Trophoblast cell (in vitro differentiated cells and primary cell): ENCODE results near the gene CENPK.

ENCODE experiments used
- DNase-seq, 2 donors: peaks; one replicate each; pipeline ENCODE4 v3.0.0-alpha.2; 2016
- H2AFZ ChIP-seq: 2 replicates; pipeline ENCODE4 v1.6.1; 2013; ENCODE audit warnings: low read length, moderate library complexity, mild to moderate bottlenecking; ENCODE audit not compliant: insufficient read depth, poor library complexity
- H2AK5ac ChIP-seq: 2 replicates; pipeline ENCODE4 v1.6.1; 2013; ENCODE audit warnings: mild to moderate bottlenecking, low read length
- H2BK120ac ChIP-seq: 2 replicates; pipeline ENCODE4 v1.6.1; 2013; ENCODE audit warnings: low read length, mild to moderate bottlenecking, moderate library complexity; ENCODE audit not compliant: insufficient read depth, poor library complexity
- H2BK12ac ChIP-seq: 2 replicates; pipeline ENCODE4 v1.6.1; 2013; ENCODE audit warnings: mild to moderate bottlenecking, low read length, moderate library complexity
- H2BK5ac ChIP-seq: 2 replicates; pipeline ENCODE4 v1.6.1; 2013; ENCODE audit warnings: low read length, low read depth, moderate library complexity, mild to moderate bottlenecking; ENCODE audit not compliant: poor library complexity
- H3K14ac ChIP-seq: 2 replicates; pipeline ENCODE4 v1.6.1; 2013; ENCODE audit warnings: mild to moderate bottlenecking, low read length
- H3K18ac ChIP-seq: 2 replicates; pipeline ENCODE4 v1.6.1; 2013; ENCODE audit warnings: mild to moderate bottlenecking, low read length
- H3K23ac ChIP-seq: 2 replicates; pipeline ENCODE4 v1.6.1; 2013; ENCODE audit warnings: low read length
- H3K27ac ChIP-seq: 2 replicates; pipeline ENCODE4 v1.5.1; 2013; ENCODE audit warnings: low read depth, mild to moderate bottlenecking, inconsistent platforms, low read length, moderate library complexity
- H3K27me3 ChIP-seq: 2 replicates; pipeline ENCODE4 v1.6.1; 2013; ENCODE audit warnings: inconsistent platforms, mild to moderate bottlenecking, low read length, moderate library complexity; ENCODE audit not compliant: insufficient read depth
- H3K36me3 ChIP-seq, 2 experiments: 1 replicate in 1 of 2; 2 replicates in 1 of 2; pipeline ENCODE4 v1.6.1; 2013; ENCODE audit warnings: low read length in 2 of 2, mild to moderate bottlenecking in 2 of 2, moderate library complexity in 1 of 2; ENCODE audit not compliant: insufficient read depth in 2 of 2, control insufficient read depth in 1 of 2
- H3K4ac ChIP-seq: 2 replicates; pipeline ENCODE4 v1.6.1; 2013; ENCODE audit warnings: low read depth, mild to moderate bottlenecking, low read length, moderate library complexity
- H3K4me1 ChIP-seq, 2 experiments: 1 replicate in 1 of 2; 2 replicates in 1 of 2; pipeline ENCODE4 v1.6.1; 2013; ENCODE audit warnings: low read length in 2 of 2, mild to moderate bottlenecking in 2 of 2, moderate library complexity in 1 of 2; ENCODE audit not compliant: insufficient read depth in 2 of 2, control insufficient read depth in 1 of 2
- H3K4me2 ChIP-seq: 2 replicates; pipeline ENCODE4 v1.6.1; 2013; ENCODE audit warnings: inconsistent platforms, mild to moderate bottlenecking, low read length, moderate library complexity
- H3K4me3 ChIP-seq: 2 replicates; pipeline ENCODE4 v1.5.1; 2013; ENCODE audit warnings: mild to moderate bottlenecking, low read depth, low read length, inconsistent platforms
- H3K79me1 ChIP-seq: one replicate; pipeline ENCODE4 v1.6.1; 2013; ENCODE audit warnings: low read length
- H3K79me2 ChIP-seq: 2 replicates; pipeline ENCODE4 v1.6.1; 2013; ENCODE audit warnings: low read length, mild to moderate bottlenecking; ENCODE audit not compliant: control insufficient read depth, insufficient read depth, poor library complexity
- H3K9ac ChIP-seq: 2 replicates; pipeline ENCODE4 v1.6.1; 2013; ENCODE audit warnings: mild to moderate bottlenecking, low read length
- H3K9me3 ChIP-seq: 2 replicates; pipeline ENCODE4 v1.6.1; 2013; ENCODE audit warnings: low read depth, mild to moderate bottlenecking, control low read depth, inconsistent platforms, low read length; ENCODE audit not compliant: insufficient read depth
- H4K12ac ChIP-seq: 2 replicates; pipeline ENCODE4 v1.6.1; 2013; ENCODE audit warnings: low read depth, mild to moderate bottlenecking, low read length, moderate library complexity
- H4K8ac ChIP-seq: 2 replicates; pipeline ENCODE4 v1.6.1; 2013; ENCODE audit warnings: low read depth, mild to moderate bottlenecking, low read length, moderate library complexity
- H4K91ac ChIP-seq: one replicate; pipeline ENCODE4 v1.6.1; 2013; ENCODE audit warnings: low read depth, mild to moderate bottlenecking, low read length, moderate library complexity
- WGBS: extraction: QIAGEN DNeasy Blood & Tissue Kit; methylation state at CpG from one replicate; pipeline ENCODE4 v1.1.7; 2013; ENCODE audit warnings: missing lambda C conversion rate; ENCODE audit not compliant: insufficient read length, insufficient coverage; ENCODE audit errors: extremely low coverage; 5-methylcytosine and 5-hydroxymethylcytosine counted together

CENPK gene

DNA sequence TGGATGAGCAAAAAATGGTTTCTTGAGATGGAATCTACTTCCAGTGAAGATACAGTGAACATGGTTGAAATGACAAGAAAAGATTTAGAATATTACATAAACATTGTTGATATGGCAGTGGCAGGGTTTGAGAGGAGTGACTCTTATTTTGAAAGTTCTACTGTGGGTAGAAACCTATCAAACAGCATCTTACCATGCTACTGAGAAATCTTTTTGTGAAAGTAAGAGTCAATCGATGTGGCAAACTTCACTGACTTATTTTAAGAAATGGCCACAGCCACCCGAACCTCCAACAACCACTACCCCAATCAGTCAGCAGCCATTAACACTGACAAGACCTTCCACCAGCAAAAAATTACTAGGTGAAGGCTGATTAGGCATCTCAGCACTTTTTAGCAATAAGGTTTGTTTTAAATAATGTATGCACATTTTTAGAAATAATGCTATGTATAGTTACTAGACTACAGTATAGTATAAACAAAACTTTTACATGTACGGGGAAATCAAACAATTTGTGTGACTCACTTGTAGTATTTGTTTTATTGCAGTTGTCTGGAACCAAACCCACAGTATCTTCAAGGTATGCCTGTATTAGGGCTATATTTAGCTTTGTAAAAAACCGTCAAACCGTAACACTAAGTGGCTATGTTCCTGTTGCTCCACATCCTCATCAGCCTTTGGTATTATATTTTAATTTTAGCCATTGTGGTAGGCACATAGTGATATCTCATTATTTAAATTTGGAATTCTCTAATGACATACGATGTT, 50.6 kb downstream of the CENPK start:
- no peak overlapping the region for H2BK12ac ChIP-seq
- H3K4me3 ChIP-seq, result no peak overlapping the region
- H4K12ac ChIP-seq, result no peak overlapping the region
- no peak overlapping the region for H3K18ac ChIP-seq
- no CpG with 5 or more reads among the region's 6 CpGs for WGBS
- H3K4me2 ChIP-seq, result no peak overlapping the region
- no peak overlapping the region for H2BK5ac ChIP-seq
- no peak overlapping the region for H3K4ac ChIP-seq
- no peaks in the 10 kb centered on the region for H3K4me1 ChIP-seq
- no peak overlapping the region for H3K23ac ChIP-seq
- no peak overlapping the region for H4K91ac ChIP-seq
- H3K9me3 ChIP-seq, result no peaks in the 10 kb centered on the region
- no peak for DNase-seq
- H3K9ac ChIP-seq, result no peak overlapping the region
- no peak overlapping the region for H4K8ac ChIP-seq
- no peak overlapping the region for H2BK120ac ChIP-seq
- H3K27ac ChIP-seq, result no peak overlapping the region
- no peaks in the 10 kb centered on the region for H3K79me1 ChIP-seq
- no peak overlapping the region for H2AK5ac ChIP-seq
- H3K79me2 ChIP-seq, result no peaks in the 10 kb centered on the region
- no peak overlapping the region for H3K14ac ChIP-seq
- H3K36me3 ChIP-seq, result no peaks in the 10 kb centered on the region
- H2AFZ ChIP-seq, result no peak overlapping the region
- no peaks in the 10 kb centered on the region for H3K27me3 ChIP-seq

DNA sequence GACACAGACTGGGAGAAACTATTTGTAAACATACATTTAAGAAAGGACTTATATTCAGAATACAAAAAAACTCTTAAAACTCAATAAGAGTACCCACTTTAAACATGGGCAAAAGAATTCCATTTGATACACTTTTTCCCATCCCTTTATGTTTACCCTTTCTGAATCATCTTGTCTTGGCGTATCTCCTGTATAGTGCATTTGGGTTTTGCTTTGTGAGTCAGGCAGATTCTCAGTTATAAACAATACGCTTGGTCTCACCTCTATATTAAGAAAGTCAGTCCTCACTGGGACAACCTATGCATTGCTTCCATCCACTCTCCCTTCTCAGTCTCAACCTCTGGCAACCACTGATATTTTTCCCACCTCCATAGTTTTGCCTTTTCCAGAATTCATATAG, 54.0 kb downstream of the CENPK start:
- Histone ChIP-seq H3K18ac (no peak overlapping the region), H3K9ac (no peak overlapping the region), H3K9me3 (no peaks in the 10 kb centered on the region), H4K12ac (no peak overlapping the region), H2BK120ac (no peak overlapping the region), H2AFZ (no peak overlapping the region), H4K8ac (no peak overlapping the region), H2BK12ac (no peak overlapping the region), H4K91ac (no peak overlapping the region), H3K4ac (no peak overlapping the region), H3K27ac (no peak overlapping the region), H3K14ac (no peak overlapping the region), H2BK5ac (no peak overlapping the region), H3K27me3 (no peaks in the 10 kb centered on the region), H3K36me3 (no peaks in the 10 kb centered on the region), H3K79me1 (no peaks in the 10 kb centered on the region), H3K79me2 (no peaks in the 10 kb centered on the region), H2AK5ac (no peak overlapping the region), H3K23ac (no peak overlapping the region), H3K4me3 (no peak overlapping the region), H3K4me2 (no peak overlapping the region), H3K4me1 (no peaks in the 10 kb centered on the region)
- DNase-seq, result no peak
- no CpG with 5 or more reads among the region's 2 CpGs for WGBS

DNA sequence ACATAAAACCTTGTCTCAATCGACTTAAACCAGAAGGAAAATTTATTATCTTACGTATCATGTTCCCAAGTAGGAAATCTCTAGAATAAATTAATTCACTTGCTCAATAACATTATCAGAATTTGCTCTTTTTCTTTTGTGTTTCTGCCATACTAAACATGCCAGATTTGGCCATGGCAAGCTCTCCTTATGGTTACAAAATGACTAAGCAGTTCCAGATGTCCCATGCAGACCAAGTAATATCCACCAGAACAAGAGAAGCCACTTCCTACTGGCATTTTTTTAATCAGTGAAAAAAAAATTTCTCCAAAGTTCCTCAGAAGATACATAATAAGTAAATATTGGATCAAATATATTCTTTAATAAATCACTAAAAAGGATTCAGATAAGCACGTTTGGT, 56.0 kb downstream of the CENPK start:
- no peak overlapping the region for H3K4ac ChIP-seq
- no peak overlapping the region for H3K4me3 ChIP-seq
- no peak overlapping the region for H2BK5ac ChIP-seq
- H3K79me1 ChIP-seq, result no peaks in the 10 kb centered on the region
- H2BK12ac ChIP-seq, result no peak overlapping the region
- WGBS, result no CpG with 5 or more reads among the region's 3 CpGs
- no peak overlapping the region for H2AK5ac ChIP-seq
- H3K4me1 ChIP-seq, result no peaks in the 10 kb centered on the region
- H3K79me2 ChIP-seq, result no peaks in the 10 kb centered on the region
- no peaks in the 10 kb centered on the region for H3K27me3 ChIP-seq
- no peak overlapping the region for H3K9ac ChIP-seq
- H4K8ac ChIP-seq, result no peak overlapping the region
- no peak overlapping the region for H4K91ac ChIP-seq
- H2AFZ ChIP-seq, result no peak overlapping the region
- H3K23ac ChIP-seq, result no peak overlapping the region
- no peak overlapping the region for H4K12ac ChIP-seq
- no peaks in the 10 kb centered on the region for H3K36me3 ChIP-seq
- H3K9me3 ChIP-seq, result no peaks in the 10 kb centered on the region
- no peak overlapping the region for H3K4me2 ChIP-seq
- no peak overlapping the region for H2BK120ac ChIP-seq
- no peak overlapping the region for H3K18ac ChIP-seq
- DNase-seq, result no peak
- no peak overlapping the region for H3K27ac ChIP-seq
- no peak overlapping the region for H3K14ac ChIP-seq

DNA sequence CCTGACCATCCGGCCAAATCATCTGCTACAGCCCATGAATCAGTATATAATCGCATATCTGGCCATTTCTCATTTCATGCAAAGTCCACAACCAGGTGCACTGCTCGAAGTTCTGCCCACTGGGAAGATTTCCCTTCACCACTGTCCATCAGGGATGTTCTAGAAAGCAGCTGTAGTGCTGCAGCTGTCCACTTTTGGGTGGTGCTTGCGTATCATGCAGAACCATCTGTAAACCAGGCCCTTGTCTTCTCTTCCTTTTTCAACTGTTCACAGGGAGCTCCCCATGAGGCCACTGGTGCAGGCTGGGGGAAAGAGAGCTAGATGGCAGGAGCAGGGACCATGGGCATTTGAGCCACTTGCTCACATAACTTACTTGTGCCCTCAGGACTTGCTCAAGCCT, 73.8 kb downstream of the CENPK start:
- H2BK120ac ChIP-seq, result no peak overlapping the region
- no peak overlapping the region for H3K14ac ChIP-seq
- no peak overlapping the region for H2BK5ac ChIP-seq
- peaks cover 2% of the 10 kb centered on the region for H3K9me3 ChIP-seq
- no peak overlapping the region for H3K4ac ChIP-seq
- no peak overlapping the region for H4K12ac ChIP-seq
- H4K91ac ChIP-seq, result no peak overlapping the region
- no peaks in the 10 kb centered on the region for H3K79me1 ChIP-seq
- H3K79me2 ChIP-seq, result no peaks in the 10 kb centered on the region
- H3K27me3 ChIP-seq, result no peaks in the 10 kb centered on the region
- H3K4me2 ChIP-seq, result no peak overlapping the region
- H3K4me1 ChIP-seq, result peaks cover 0 to 2% of the 10 kb centered on the region in 2 experiments
- H3K9ac ChIP-seq, result no peak overlapping the region
- H3K4me3 ChIP-seq, result no peak overlapping the region
- no CpG with 5 or more reads among the region's 4 CpGs for WGBS
- no peak for DNase-seq
- no peak overlapping the region for H3K27ac ChIP-seq
- H3K36me3 ChIP-seq, result no peaks in the 10 kb centered on the region
- no peak overlapping the region for H3K18ac ChIP-seq
- no peak overlapping the region for H2AK5ac ChIP-seq
- H2BK12ac ChIP-seq, result no peak overlapping the region
- H4K8ac ChIP-seq, result no peak overlapping the region
- H3K23ac ChIP-seq, result no peak overlapping the region
- H2AFZ ChIP-seq, result no peak overlapping the region
